ENCODE data around the gene FAM136A.

FAM136A gene

GRCh38 chr2:70321370-70321769, 19.5 kb upstream of the FAM136A start:
- DNase-seq (ENCODE audit: extremely low read depth, low read depth), result no peak
- no peak overlapping the region for H3K4me3 ChIP-seq (replicated peaks; ENCODE audit: low read depth, low read length)
- no peak for TF ChIP-seq CTCF (IDR thresholded peaks at IDR 0.05; ENCODE audit: low read depth, low read length, missing control alignments)

- TF ChIP-seq CTCF (IDR thresholded peaks at IDR 0.05; ENCODE audit: low read depth, low read length, missing control alignments), result no peak
- no peak overlapping the region for H3K4me3 ChIP-seq (replicated peaks; ENCODE audit: low read depth, low read length)
- no peak for DNase-seq (ENCODE audit: extremely low read depth, low read depth)
Measured at GRCh38 chr2:70314640-70315039, 12.8 kb upstream of the FAM136A start.

- no peak for DNase-seq (ENCODE audit: extremely low read depth, low read depth)
- no peak for TF ChIP-seq CTCF (IDR thresholded peaks at IDR 0.05; ENCODE audit: low read depth, low read length, missing control alignments)
- no peak overlapping the region for H3K4me3 ChIP-seq (replicated peaks; ENCODE audit: low read depth, low read length)
Measured at GRCh38 chr2:70312560-70312959, 10.7 kb upstream of the FAM136A start.

- TF ChIP-seq CTCF (IDR thresholded peaks at IDR 0.05; ENCODE audit: low read depth, low read length, missing control alignments), result no peak
- no peak for DNase-seq (ENCODE audit: extremely low read depth, low read depth)
- H3K4me3 ChIP-seq (replicated peaks; ENCODE audit: low read depth, low read length), result no peak overlapping the region
Measured at GRCh38 chr2:70310899-70311298, 9.0 kb upstream of the FAM136A start.

GRCh38 chr2:70305531-70305930, 3.7 kb upstream of the FAM136A start:
- H3K4me3 ChIP-seq (replicated peaks; ENCODE audit: low read depth, low read length), result no peak overlapping the region
- DNase-seq (ENCODE audit: extremely low read depth, low read depth), result no peak
- no peak for TF ChIP-seq CTCF (IDR thresholded peaks at IDR 0.05; ENCODE audit: low read depth, low read length, missing control alignments)

- no peak overlapping the region for H3K4me3 ChIP-seq (replicated peaks; ENCODE audit: low read depth, low read length)
- DNase-seq (ENCODE audit: extremely low read depth, low read depth), result no peak
Measured at GRCh38 chr2:70304498-70304897, 2.6 kb upstream of the FAM136A start.

More at GRCh38 chr2:70304498-70304897, 2.6 kb upstream of the FAM136A start:
- TF ChIP-seq CTCF (IDR thresholded peaks at IDR 0.05; ENCODE audit: low read depth, low read length, missing control alignments), result no peak
